GM23248 (cell line): ENCODE results near the gene FBXL4. TPM values are rescaled to one million over a fixed set of nuclear protein-coding genes. Genes with fewer than 3 reads are reported as not detected.

Source experiments
- DNase-seq: peaks from one replicate; pipeline ENCODE4 v3.0.0-alpha.2; 2015
- H2AFZ ChIP-seq: fragments of 200-600 bp; sonication (generic); 2 replicates; pipeline ENCODE4 v1.6.1; 2016; ENCODE audit warnings: antibody characterized with exemption
- H3F3A ChIP-seq: fragments of 200-600 bp; sonication (generic); 2 replicates; pipeline ENCODE4 v1.6.1; 2016; ENCODE audit warnings: mild to moderate bottlenecking, antibody characterized with exemption, mixed run types; ENCODE audit not compliant: insufficient read depth
- H3K27ac ChIP-seq: fragments of 200-600 bp; sonication (generic); 2 replicates; pipeline ENCODE4 v1.5.1; 2016; ENCODE audit warnings: mild to moderate bottlenecking
- H3K27me3 ChIP-seq: fragments of 200-600 bp; sonication (generic); replicated peaks from 2 replicates; pipeline ENCODE4 v1.6.1; 2016; ENCODE audit warnings: mild to moderate bottlenecking; ENCODE audit not compliant: insufficient read depth
- H3K36me3 ChIP-seq: fragments of 200-600 bp; sonication (generic); 2 replicates; pipeline ENCODE4 v1.6.1; 2016; ENCODE audit warnings: low read depth, mild to moderate bottlenecking
- H3K4me1 ChIP-seq: fragments of 200-600 bp; sonication (generic); 2 replicates; pipeline ENCODE4 v1.6.1; 2016; ENCODE audit warnings: mild to moderate bottlenecking; ENCODE audit not compliant: insufficient read depth
- H3K4me2 ChIP-seq: fragments of 200-600 bp; sonication (generic); one replicate; pipeline ENCODE4 v1.6.1; 2016; ENCODE audit warnings: mild to moderate bottlenecking; ENCODE audit not compliant: unreplicated experiment
- H3K4me3 ChIP-seq: fragments of 200-600 bp; sonication (generic); 2 replicates; pipeline ENCODE4 v1.5.1; 2016; ENCODE audit warnings: mild to moderate bottlenecking
- H3K79me2 ChIP-seq: fragments of 200-600 bp; sonication (generic); 2 replicates; pipeline ENCODE4 v1.6.1; 2016; ENCODE audit warnings: mild to moderate bottlenecking; ENCODE audit not compliant: insufficient read depth
- H3K9ac ChIP-seq: fragments of 200-600 bp; sonication (generic); 2 replicates; pipeline ENCODE4 v1.6.1; 2016; ENCODE audit warnings: mild to moderate bottlenecking
- H3K9me2 ChIP-seq: fragments of 200-600 bp; sonication (generic); 2 replicates; pipeline ENCODE4 v1.6.1; 2016; ENCODE audit warnings: mixed run types, mild to moderate bottlenecking, moderate library complexity; ENCODE audit not compliant: insufficient read depth
- H3K9me3 ChIP-seq: fragments of 200-600 bp; sonication (generic); one replicate; pipeline ENCODE4 v1.6.1; 2017; ENCODE audit warnings: low read depth
- H4K20me1 ChIP-seq: fragments of 200-600 bp; sonication (generic); 2 replicates; pipeline ENCODE4 v1.6.0; 2016; ENCODE audit not compliant: insufficient read depth
- EZH2 ChIP-seq: fragments of 200-600 bp; sonication (generic); IDR thresholded peaks from 2 replicates; pipeline ENCODE4 v1.6.1; 2018; ENCODE audit warnings: antibody characterized with exemption, mild to moderate bottlenecking; ENCODE audit not compliant: insufficient read depth, poor library complexity, severe bottlenecking
- EZH2phosphoT487 ChIP-seq: fragments of 200-600 bp; sonication (generic); IDR thresholded peaks from 2 replicates; pipeline ENCODE4 v1.6.1; 2018; ENCODE audit warnings: antibody characterized with exemption, moderate library complexity, mild to moderate bottlenecking, low read depth; ENCODE audit not compliant: insufficient read depth
- WGBS, 2 experiments: methylation state at CpG; one replicate each; pipeline ENCODE4 v1.1.6; 2015 to 2017; ENCODE audit warnings: low lambda C conversion rate in 2 of 2, low coverage in 1 of 2; ENCODE audit errors: missing lambda C conversion rate in 2 of 2; 5-methylcytosine and 5-hydroxymethylcytosine counted together
- in situ Hi-C: fragments of 300-500 bp; cut with MboI; formaldehyde crosslinking; loops from 2 replicates; pipeline ENCODE4 v1.15.0; 2020
- polyA plus RNA-seq: library from polyadenylated mRNA; unstranded; fragments of >200 nt; fragmentation: Nextera tagmentation; extraction: Ambion mirVana; gene quantifications from 2 replicates; pipeline ENCODE4 v1.2.1, GENCODE V29; 2016
- total RNA-seq: library from RNA; depleted of rRNA; stranded (reverse); fragments of >200 nt; shearing (Covaris generic); gene quantifications from 2 replicates; pipeline ENCODE4 v1.2.3, GENCODE V29; 2014

Gene FBXL4
- total and polyA plus RNA-seq, 2 experiments from 2014 or later: 11.3 to 15.1 TPM

GRCh38 chr6:98842342-98843180, 105.2 kb downstream of the FBXL4 start:
- no peaks in the 10 kb centered on the region for H3K9me3 ChIP-seq
- H3K4me3 ChIP-seq: no peak overlapping the region
- H3K4me2 ChIP-seq: no peak overlapping the region
- TF ChIP-seq EZH2: no peak
- no peak for TF ChIP-seq EZH2phosphoT487
- in situ Hi-C loops: loop anchor here (25.0 kb wide), 1 partner anchor 1355 kb away; no protein-coding TSS in a partner anchor
- WGBS, 2 experiments: 86 to 89% methylated on average over 43 to 44 of the region's 44 CpGs
- H3K9me2 ChIP-seq: no peaks in the 10 kb centered on the region
- H3K9ac ChIP-seq: no peak overlapping the region
- no peak for DNase-seq
- H3K79me2 ChIP-seq: no peaks in the 10 kb centered on the region
- no peaks in the 10 kb centered on the region for H4K20me1 ChIP-seq
- H3K27ac ChIP-seq: no peak overlapping the region
- H3F3A ChIP-seq: no peaks in the 10 kb centered on the region
- no peak overlapping the region for H2AFZ ChIP-seq
- H3K36me3 ChIP-seq: no peaks in the 10 kb centered on the region
- H3K27me3 ChIP-seq: peaks cover 62% of the 10 kb centered on the region
- no peaks in the 10 kb centered on the region for H3K4me1 ChIP-seq

- Histone ChIP-seq H2AFZ (no peak overlapping the region), H3K9me3 (no peaks in the 10 kb centered on the region), H4K20me1 (no peaks in the 10 kb centered on the region), H3K36me3 (no peaks in the 10 kb centered on the region), H3K27ac (no peak overlapping the region), H3K4me1 (no peaks in the 10 kb centered on the region), H3F3A (no peaks in the 10 kb centered on the region), H3K9me2 (no peaks in the 10 kb centered on the region), H3K27me3 (peaks cover 62% of the 10 kb centered on the region), H3K4me3 (no peak overlapping the region), H3K4me2 (no peak overlapping the region), H3K9ac (no peak overlapping the region), H3K79me2 (no peaks in the 10 kb centered on the region)
- 74 to 77% methylated on average over 9 of the region's 9 CpGs for WGBS, 2 experiments
- TF ChIP-seq EZH2: no peak
- no peak for TF ChIP-seq EZH2phosphoT487
- in situ Hi-C loops: loop anchor here (25.0 kb wide), 1 partner anchor 1354 kb away; no protein-coding TSS in a partner anchor
- DNase-seq: no peak
Measured at GRCh38 chr6:98841621-98842341, 106.0 kb downstream of the FBXL4 start.

GRCh38 chr6:98840996-98841513, 106.7 kb downstream of the FBXL4 start:
- Histone ChIP-seq H3K36me3 (no peaks in the 10 kb centered on the region), H3K4me2 (no peak overlapping the region), H3K9me2 (no peaks in the 10 kb centered on the region), H3K4me3 (no peak overlapping the region), H2AFZ (no peak overlapping the region), H3K9ac (no peak overlapping the region), H3K27me3 (peaks cover 65% of the 10 kb centered on the region), H4K20me1 (no peaks in the 10 kb centered on the region), H3F3A (no peaks in the 10 kb centered on the region), H3K79me2 (no peaks in the 10 kb centered on the region), H3K27ac (no peak overlapping the region), H3K9me3 (no peaks in the 10 kb centered on the region), H3K4me1 (no peaks in the 10 kb centered on the region)
- no peak for DNase-seq
- in situ Hi-C loops: loop anchor here (25.0 kb wide), 1 partner anchor 1354 kb away; no protein-coding TSS in a partner anchor
- no peak for TF ChIP-seq EZH2
- no peak for TF ChIP-seq EZH2phosphoT487

- Histone ChIP-seq H3K4me3 (no peak overlapping the region), H3K27ac (no peak overlapping the region), H3K9me2 (no peaks in the 10 kb centered on the region), H2AFZ (no peak overlapping the region), H3K27me3 (peaks cover 72% of the 10 kb centered on the region), H3F3A (no peaks in the 10 kb centered on the region), H3K9me3 (no peaks in the 10 kb centered on the region), H3K9ac (no peak overlapping the region), H3K79me2 (no peaks in the 10 kb centered on the region), H3K36me3 (no peaks in the 10 kb centered on the region), H3K4me1 (no peaks in the 10 kb centered on the region), H4K20me1 (no peaks in the 10 kb centered on the region), H3K4me2 (no peak overlapping the region)
- in situ Hi-C loops: loop anchor here (25.0 kb wide), 1 partner anchor 1353 kb away; no protein-coding TSS in a partner anchor
- TF ChIP-seq EZH2phosphoT487 (no peak), EZH2 (no peak)
- no peak for DNase-seq
- 82 to 86% methylated on average over 6 of the region's 6 CpGs for WGBS, 2 experiments
Measured at GRCh38 chr6:98840385-98840784, 107.4 kb downstream of the FBXL4 start.
